Ishikawa (cell line): ENCODE data around the gene CDC20B.

ENCODE experiments used
- CEBPB ChIP-seq: IDR thresholded peaks from 2 replicates; pipeline ENCODE4 v1.6.1; 2012
- YY1 ChIP-seq: IDR thresholded peaks from 2 replicates; pipeline ENCODE4 v1.6.1; 2012; ENCODE audit warnings: low read depth

DNA sequence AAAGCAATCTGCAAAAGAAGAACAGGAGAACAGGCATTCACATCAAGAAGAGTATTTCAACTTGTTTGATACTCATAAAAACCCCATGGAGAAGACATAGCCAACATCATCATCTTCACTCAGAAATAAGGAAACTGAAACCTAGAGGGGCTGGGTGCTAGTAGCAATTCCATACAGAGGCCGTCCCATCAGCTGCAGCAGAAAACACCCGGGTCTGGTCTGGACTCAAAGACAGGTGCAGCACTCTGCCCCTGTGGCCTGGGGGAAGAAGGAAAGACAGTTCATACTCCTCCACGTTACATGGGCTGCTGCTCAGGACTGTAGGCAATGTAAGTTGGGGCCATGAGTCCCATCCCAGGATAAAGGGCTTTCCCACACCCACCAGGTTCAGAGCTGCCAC is 58.9 kb downstream of the CDC20B start:
- TF ChIP-seq CEBPB (no peak), YY1 (no peak)
